Measurements from ENCODE around the gene IPP. TPM values are rescaled to one million over a fixed set of nuclear protein-coding genes. Genes with fewer than 3 reads are reported as not detected.

IPP gene
- total RNA-seq, 4 donors from 2014 or later: 7.0 to 11.8 (median 11.3) TPM

- Histone ChIP-seq H3K4me1 (peaks cover 3% of the 10 kb centered on the region), H3K27me3 (no peaks in the 10 kb centered on the region), H3K4me3 (no peak overlapping the region), H3K36me3 (peaks cover 89% of the 10 kb centered on the region), H3K27ac (no peak overlapping the region), H3K9me3 (no peaks in the 10 kb centered on the region)
- TF ChIP-seq EP300 (IDR thresholded peaks at IDR 0.05) (no peak), POLR2AphosphoS5 (IDR thresholded peaks at IDR 0.05) (no peak), CTCF (IDR thresholded peaks at IDR 0.05) (no peak), POLR2A (IDR thresholded peaks at IDR 0.05) (no peak)
- DNase-seq (ENCODE audit: low spot score in 2 of 2): no peak
- 70% methylated on average over 12 of the region's 12 CpGs for WGBS
Observed at GRCh38 chr1:45654540-45655280, 95.7 kb downstream of the IPP start.

Other genes starting within 250 kb of the IPP start
- 100 to 1,000 TPM; 134 to 365 (median 296) TPM for gene PRDX1, start 228.8 kb downstream of the IPP start, total RNA-seq
- gene AKR1A1, start 199.8 kb downstream of the IPP start, total RNA-seq: 10 to 100 TPM; 60.1 to 87.1 (median 82.8) TPM
- gene NASP, start 166.6 kb downstream of the IPP start, total RNA-seq: 10 to 100 TPM; 44.2 to 79.3 (median 55.9) TPM
- gene CCDC17, start 126.6 kb downstream of the IPP start, total RNA-seq: 1 to 10 TPM; 3.2 to 6.5 (median 4.0) TPM
- gene GPBP1L1, start 64.1 kb downstream of the IPP start, total RNA-seq: 100 to 1,000 TPM; 121 to 219 (median 131) TPM
- gene TMEM69, start 62.5 kb downstream of the IPP start, total RNA-seq: 10 to 100 TPM; 13.8 to 27.7 (median 19.3) TPM
- 10 to 100 TPM; 15.4 to 21.6 (median 20.1) TPM for gene MAST2, start 53.0 kb upstream of the IPP start, total RNA-seq

All from suprapubic skin (tissue), 4 donors.